GM10266 (cell line): ENCODE data around the gene MAEL.

ENCODE experiments used
- DNase-seq: peaks from one replicate; pipeline ENCODE4 v3.0.0; 2012; ENCODE audit errors: extremely low spot score
- TF ChIP-seq, protein P1 (sequence below): IDR thresholded peaks from 2 replicates; pipeline ENCODE4 v1.5.1; 2012; ENCODE audit warnings: mild to moderate bottlenecking, low read depth; ENCODE audit not compliant: control insufficient read depth, insufficient read depth; ENCODE audit errors: missing control alignments

MAEL gene

DNA sequence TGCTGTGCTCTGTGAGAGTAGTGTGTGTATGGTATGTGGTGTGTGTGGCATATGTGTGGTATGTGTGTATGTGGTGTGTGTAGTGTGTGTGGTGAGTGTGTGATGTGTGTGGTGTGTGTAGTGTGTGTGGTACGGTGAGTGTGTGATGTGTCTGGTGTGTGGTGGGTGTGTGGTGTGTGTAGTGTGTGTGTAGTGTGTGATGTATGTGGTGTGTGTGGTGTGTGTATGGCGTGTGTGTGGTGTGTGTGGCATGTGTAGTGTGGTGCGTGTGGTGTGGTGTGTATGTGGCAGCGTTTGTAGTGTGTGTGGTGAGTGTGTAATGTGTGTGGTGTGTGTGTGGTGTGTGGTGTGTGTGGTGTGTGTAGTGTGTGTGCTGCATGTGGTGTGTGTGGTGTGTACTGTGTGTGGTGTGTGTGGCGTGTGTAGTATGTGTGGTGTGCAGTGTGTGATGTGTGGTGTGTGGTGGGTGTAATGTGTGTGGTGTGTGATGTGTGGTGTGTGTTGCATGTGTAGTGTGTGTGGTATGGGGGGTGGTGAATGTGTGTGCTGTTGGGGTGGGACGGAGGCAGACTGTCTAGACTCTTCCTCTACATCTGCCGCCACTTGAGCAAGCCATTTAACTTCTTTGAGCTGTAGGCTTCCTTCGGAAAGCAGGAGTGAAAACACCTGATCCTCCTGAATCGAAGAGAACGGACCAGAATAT is 67.6 kb downstream of the MAEL start:
- TF ChIP-seq, protein P1, sequence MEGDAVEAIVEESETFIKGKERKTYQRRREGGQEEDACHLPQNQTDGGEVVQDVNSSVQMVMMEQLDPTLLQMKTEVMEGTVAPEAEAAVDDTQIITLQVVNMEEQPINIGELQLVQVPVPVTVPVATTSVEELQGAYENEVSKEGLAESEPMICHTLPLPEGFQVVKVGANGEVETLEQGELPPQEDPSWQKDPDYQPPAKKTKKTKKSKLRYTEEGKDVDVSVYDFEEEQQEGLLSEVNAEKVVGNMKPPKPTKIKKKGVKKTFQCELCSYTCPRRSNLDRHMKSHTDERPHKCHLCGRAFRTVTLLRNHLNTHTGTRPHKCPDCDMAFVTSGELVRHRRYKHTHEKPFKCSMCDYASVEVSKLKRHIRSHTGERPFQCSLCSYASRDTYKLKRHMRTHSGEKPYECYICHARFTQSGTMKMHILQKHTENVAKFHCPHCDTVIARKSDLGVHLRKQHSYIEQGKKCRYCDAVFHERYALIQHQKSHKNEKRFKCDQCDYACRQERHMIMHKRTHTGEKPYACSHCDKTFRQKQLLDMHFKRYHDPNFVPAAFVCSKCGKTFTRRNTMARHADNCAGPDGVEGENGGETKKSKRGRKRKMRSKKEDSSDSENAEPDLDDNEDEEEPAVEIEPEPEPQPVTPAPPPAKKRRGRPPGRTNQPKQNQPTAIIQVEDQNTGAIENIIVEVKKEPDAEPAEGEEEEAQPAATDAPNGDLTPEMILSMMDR: no peak
- DNase-seq: no peak

DNA sequence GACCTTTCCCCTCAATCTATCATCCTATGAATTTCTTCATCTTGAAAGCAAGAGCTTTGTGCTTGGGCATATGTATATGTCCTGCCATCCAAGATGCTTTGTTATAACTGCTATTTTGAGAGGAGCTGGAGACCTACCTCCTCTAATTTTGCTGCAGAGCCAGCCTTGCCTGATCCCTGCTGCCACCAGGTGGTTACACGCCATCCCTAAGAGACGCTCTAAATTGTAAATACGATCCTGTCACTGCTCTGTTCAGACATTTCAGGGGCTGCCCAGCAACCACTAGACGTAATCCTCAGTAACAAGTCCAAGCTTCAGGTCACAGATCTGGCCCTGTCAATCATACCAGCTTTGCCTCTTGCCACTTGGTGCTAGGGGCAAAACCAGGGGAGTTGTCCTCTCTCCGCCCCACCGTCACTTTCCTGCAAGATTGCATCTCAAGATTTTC is 68.2 kb downstream of the MAEL start:
- peak; percentile 41 for DNase-seq
- TF ChIP-seq, protein P1: peak; percentile 61

DNA sequence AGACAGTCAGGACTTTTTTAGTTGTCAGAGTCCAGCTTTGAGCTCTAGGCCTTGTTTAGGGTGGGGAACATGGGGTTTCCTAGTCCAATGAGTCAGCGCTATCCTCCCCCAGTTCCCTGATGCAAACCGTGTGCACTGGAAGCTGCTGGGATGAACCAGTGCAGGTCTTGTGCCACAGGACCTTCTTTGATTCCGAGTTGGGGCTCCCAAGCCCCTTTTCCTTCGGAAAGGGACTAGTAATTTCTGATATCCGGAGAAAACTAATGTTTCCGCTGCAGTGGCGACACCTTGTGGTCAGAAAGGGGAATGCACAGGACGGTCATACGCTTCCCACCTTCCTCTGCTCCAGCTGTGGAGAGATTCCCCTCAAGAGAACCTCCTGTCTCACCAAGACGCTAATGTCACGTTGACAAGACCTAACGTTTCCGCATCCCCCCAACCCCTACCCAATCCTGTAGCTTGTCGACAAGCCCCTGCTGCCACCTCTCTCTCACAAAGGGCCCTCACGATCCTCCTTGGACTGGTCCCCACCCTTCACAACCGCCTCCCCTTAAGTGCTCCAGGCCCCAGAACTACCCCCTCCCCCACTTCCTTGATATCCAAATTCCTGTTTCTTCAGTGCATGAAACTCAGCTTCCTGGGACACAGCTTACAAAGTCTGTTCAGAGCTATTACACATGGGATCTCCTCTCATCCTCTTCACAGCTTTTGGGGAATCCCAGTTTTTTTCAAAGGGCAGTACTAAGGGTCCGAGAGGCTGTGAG is 70.1 kb downstream of the MAEL start:
- TF ChIP-seq, protein P1: peak; percentile 85
- DNase-seq: peak; percentile 57

DNA sequence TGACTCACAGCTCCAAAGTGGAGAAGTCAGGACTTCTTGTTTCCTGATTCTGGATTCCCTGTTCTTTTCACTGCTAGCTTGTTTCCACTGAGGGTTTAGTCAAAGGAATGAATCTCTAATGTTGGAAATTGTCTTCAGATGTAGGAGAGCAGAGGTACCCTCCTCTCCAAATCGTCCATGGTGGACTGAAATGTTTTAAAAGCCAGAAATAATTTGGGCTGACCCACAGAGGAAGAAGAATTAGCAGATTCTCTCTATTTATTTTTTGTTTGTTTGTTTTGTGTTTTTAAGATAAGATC is 70.7 kb downstream of the MAEL start:
- TF ChIP-seq, protein P1: no peak

DNA sequence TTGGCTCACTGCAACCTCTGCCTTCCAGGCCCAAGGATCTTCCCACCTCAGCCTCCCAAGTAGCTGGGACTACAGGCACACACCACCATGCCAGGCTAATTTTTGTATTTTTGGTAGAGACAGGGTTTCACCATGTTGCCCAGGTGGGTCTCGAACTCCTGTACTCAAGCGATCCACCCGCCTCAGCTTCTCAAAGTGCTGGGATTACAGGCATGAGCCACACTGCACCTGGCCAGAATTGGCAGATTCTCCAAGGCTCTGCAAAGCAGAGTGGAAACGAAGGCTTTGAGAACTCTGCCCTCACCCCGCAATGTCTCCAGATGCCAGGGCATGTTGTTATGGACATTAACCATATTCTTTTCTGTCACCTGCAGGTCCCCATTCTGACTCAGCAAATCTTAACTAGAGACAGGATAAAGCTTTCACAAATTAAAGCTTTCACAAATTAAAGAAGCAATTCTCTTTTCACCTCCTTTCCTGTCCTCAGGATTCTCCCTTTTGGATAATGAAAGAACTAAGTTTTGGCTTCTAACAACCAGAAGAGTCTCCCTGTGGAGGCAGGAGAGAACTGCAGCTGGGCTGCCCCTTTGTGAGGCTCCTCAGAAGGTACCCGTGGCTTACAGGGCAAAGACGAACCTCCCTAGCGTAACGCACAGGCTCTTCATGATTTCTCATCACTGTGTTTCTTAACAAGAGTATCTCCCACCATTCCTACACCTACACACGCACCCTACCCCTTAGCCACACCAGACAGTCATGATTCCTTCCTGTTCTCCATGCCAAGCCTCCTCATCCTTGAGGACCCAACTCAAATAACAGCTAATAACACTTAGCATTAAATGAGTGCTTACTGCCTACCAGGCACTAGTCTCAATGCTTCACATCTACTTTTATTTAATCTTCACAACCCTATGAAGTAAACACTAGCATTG is 71.3 kb downstream of the MAEL start:
- DNase-seq: no peak
- TF ChIP-seq, protein P1: no peak

More for the DNA sequence above, 70.7 kb downstream of the MAEL start:
- DNase-seq: no peak

DNA sequence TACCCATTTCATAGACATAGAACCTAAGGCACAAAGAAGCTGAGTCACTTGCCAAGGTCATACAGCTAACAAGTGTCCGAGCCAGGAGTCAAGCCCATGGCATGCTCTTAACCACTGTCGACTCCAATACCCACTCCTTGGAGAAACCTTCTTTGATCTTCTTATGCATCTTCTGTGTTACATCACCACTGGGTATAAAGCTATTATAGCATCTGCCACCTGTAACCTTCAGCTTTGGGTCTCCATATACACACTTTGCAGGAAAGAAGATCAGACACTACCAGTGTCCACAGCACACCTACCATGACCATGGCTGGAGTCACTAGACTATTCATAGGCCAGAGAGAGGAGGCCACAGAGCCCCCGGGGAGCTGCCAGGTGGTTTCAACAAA is 72.0 kb downstream of the MAEL start:
- TF ChIP-seq, protein P1: no peak
- DNase-seq: no peak
